Femur (tissue), 1 donor: ENCODE data around the gene ARRDC3.
"Not testable (repeated sequence)": the region's sequence is repeated elsewhere in the genome, so short reads cannot be mapped to it uniquely, and the experiment has no call there.

ENCODE experiments used
- DNase-seq: peaks from one replicate; pipeline ENCODE4 v3.0.0-alpha.2; 2017

Gene ARRDC3

DNA sequence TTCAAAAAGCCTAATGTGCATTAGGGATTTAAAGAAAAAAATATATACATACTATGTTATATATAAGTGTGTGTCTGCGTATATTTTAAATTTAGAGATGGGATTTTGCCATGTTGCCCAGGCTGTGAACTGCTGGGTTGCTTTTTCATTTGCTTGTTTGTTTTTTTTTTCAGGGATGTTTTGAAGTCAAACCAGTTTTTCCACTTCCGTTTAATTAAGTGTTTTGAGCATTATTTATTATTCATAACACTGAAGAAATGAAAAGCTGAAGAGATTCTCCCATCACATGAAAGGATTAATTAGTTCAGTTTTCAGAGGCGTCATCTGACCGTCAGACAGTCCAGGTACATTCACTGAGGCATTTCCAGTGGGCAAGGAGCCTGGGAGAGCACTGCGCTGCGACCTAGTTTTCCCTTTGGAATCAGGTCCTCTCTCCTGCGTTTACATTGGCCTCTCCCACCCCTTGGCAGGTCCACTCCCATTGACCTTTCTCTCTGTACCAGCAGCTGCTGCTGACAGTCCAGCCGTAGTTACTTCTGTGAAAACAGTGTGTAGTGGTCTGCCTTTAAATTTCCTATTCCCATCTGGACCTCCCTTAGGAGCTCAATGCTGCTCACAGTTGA, 26.0 kb downstream of the ARRDC3 start:
- DNase-seq = peak; percentile 30

- not testable (repeated sequence) for DNase-seq
Measured at GRCh38 chr5:91354867-91355266, 28.2 kb downstream of the ARRDC3 start.

DNA sequence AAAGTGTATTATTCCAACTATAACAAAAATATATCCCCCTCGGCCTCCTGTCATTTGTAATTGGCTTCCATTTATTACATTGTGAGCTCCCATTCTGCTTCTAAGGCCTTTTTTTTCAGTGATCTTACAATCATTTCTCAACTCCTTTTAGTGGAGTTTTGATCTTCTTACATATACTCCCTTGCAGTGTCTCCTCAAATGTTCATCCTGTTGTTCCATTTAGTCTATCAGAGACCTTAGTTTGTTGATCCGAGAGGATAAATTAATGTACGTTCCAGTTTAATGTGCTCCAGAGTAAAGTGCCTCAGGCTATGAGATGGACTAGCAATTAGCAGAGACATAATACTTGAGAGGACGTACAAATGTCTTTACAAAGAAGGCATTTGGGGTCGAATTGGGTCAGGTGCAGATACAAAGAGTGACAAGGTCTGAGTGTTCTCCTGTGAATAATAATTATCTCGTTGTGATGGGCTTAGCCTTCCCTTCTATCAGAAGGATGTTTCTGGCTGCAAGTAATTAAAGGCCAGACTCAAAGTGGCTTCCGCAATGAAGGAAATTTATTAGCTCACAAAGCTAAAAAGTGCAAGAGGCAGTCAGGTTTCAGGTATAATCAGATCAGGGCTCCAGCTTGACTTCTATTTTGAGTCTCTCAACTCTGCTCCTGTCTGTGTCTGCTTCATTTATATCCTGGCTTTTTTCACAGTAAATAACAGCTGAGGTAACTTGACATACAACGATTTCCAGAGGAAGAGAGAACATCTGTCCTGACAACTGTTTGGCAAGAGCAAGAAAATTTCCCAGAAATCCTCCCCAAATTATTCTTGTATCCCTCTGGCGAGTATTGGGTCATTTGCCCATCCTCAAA, 30.1 kb downstream of the ARRDC3 start:
- no peak for DNase-seq

DNA sequence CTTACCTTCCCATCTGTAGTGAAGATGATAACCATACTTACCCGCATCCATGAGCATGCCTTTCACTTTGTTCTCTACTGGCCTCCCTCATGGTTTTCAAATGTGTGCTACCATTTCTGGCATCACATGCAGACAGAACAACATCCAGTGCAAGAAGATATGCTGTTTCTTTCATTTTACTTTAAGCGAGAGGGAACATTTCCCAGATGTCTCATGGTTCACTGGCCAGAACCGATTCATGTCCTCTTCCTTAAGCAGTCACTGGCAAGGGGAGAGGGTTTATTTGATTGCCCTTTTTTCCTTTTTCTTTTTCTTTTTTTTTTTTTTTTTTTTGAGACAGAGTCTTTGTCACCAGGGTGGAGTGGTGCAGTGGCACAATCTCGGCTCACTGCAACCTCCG, 37.7 kb downstream of the ARRDC3 start:
- no peak for DNase-seq

- not testable (repeated sequence) for DNase-seq
Measured at GRCh38 chr5:91344661-91345200, 38.4 kb downstream of the ARRDC3 start.

GRCh38 chr5:91343916-91344315, 39.2 kb downstream of the ARRDC3 start:
- no peak for DNase-seq

DNA sequence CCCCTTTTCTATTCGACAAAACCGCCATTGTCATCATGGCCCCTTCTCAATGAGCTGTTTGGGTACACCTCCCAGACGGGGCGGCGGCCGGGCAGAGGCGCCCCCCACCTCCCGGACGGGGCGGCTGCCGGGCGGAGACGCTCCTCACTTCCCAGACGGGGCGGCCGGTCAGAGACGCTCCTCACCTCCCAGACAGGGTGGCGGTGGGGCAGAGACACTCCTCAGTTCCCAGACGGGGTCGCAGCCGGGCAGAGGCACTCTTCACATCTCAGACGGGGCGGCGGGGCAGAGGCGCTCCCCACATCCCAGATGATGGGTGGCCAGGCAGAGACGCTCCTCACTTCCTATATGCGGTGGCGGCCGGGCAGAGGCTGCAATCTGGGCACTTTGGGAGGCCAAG, 40.2 kb downstream of the ARRDC3 start:
- DNase-seq = not testable (repeated sequence)

GRCh38 chr5:91341154-91341553, 42.0 kb downstream of the ARRDC3 start:
- DNase-seq = no peak

GRCh38 chr5:91340532-91340931, 42.6 kb downstream of the ARRDC3 start:
- DNase-seq = no peak

DNA sequence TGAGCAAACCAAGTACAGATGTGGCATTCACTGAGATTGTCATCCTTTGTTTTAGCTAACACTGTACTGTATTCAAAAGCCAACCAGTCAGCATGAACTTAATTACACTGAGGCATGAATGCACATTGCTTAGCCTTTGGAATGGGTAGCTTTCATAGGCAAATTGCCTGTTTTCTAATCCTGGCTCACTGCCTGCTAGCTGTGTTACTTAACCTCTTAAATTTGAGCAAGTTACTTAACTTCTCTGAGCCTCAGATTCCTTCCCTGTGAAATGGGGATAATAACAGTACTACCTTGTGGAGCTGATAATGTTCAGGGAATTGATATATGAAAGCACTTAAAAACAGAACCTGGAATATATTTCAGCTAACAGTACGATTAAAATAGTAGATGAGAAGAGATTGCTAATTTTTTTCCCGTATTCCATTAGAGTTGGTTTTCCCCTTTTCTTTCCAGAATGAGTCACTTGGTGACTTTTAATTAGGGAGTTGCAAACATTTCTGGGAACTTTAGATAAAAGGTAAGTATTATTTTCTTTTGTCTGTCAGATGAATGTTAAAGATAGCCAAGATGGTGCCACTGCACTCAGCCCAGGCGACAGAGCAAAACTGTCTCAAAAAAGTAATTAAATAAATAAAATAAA, 43.9 kb downstream of the ARRDC3 start:
- no peak for DNase-seq

- DNase-seq = no peak
Measured at GRCh38 chr5:91332267-91333045, 50.7 kb downstream of the ARRDC3 start.

DNA sequence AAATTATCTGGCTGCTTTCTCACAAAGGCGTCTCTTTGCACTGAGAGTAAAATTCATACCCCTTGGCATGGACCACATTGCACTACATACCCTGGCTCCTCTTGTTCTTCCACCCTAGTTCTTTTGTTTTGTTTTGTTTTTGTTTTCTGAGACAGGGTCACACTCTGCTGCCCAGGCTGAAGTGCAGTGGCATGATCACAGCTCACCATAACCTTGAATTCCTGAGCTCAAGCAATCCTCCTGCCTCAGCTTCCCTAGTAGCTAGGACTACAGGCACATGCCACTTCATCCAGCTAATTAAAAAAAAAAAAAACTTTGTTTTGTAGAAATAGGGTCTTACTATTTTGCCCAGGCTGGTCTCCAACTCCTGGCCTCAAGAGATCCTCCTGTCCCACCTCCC, 51.4 kb downstream of the ARRDC3 start:
- no peak for DNase-seq

GRCh38 chr5:91329283-91329682, 53.8 kb downstream of the ARRDC3 start:
- no peak for DNase-seq

DNA sequence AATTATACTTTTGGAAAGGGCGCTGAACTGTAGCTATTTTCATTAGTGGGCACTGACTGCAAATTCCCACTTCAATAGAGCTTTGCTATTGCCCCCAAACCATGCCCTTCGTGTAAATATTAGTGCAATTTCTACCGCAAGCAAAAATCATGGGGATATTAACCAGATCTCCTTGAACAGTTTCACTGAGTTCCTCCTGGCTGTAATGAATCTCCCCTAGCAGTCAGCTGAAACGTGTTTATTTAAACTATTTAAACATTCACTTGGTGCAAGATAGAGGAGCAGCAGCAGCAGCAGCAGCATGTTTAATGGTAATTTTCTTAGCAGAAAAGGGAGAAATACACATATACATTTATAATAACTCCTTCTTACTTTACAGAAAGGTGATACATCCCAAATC, 54.4 kb downstream of the ARRDC3 start:
- DNase-seq = no peak

DNA sequence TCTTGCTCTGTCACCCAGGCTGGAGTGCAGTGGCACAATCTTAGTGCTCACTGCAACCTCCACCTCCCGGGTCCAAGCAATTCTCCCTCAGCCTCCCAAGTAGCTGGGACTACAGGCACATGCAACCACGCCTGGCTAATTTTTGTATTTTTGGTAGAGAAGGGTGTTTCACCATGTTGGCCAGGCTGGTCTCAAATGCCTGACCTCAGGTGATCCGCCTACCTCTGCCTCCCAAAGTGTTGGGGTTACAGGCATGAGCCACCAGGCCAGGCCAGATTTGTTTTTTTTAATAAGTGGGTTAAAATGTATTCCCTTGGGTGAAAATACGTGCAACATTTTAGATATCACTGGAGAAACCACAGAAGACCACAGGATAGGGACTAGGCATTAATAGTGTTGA, 60.1 kb downstream of the ARRDC3 start:
- not testable (repeated sequence) for DNase-seq

DNA sequence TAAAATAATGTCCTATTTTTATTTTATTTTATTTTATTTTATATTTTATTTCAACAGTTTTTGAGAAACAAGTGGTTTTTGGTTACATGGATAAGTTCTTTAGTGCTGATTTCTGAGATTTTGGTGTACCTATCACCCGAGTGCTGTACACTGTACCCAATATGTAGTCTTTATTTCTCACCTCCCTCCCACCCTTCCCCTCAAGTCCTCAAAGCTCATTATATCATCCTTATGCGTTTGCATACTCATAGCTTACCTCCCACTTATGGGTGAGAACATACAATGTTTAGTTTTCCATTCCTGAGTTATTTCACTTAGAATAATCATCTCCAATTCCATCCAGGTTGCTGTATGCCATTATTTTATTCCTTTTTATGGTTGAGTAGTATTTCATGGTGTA, 63.5 kb downstream of the ARRDC3 start:
- no peak for DNase-seq

DNA sequence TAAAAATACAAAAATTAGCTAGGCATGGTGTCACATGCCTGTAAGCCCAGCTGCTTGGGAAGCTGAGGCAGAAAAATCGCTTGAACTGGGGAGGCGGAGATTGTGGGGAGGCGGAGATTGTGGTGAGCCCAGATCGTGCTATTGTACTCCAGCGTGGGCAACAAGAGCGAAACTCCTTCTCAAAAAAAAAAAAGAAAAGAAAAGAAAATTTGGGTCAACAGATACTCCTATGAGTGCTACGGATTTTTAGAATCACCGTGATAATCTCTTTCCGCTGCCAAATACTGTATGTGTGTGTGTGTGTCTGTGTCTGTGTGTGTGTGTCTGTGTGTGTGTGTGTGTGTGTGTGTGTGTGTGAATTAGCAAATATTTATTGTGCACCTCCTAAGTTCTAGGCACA, 64.4 kb downstream of the ARRDC3 start:
- no peak for DNase-seq
